HUDEP-2 (cell line): ENCODE measurements around the gene TRIM40.
"Not testable (repeated sequence)": the region's sequence is repeated elsewhere in the genome, so short reads cannot be mapped to it uniquely, and the experiment has no call there.

Source experiments
- DNase-seq, 76 experiments: peaks; one replicate each; lab custom pipeline; 2025; ENCODE audit not compliant: unreplicated experiment in 76 of 76; lab: John Stamatoyannopoulos, UW

Gene TRIM40

DNA sequence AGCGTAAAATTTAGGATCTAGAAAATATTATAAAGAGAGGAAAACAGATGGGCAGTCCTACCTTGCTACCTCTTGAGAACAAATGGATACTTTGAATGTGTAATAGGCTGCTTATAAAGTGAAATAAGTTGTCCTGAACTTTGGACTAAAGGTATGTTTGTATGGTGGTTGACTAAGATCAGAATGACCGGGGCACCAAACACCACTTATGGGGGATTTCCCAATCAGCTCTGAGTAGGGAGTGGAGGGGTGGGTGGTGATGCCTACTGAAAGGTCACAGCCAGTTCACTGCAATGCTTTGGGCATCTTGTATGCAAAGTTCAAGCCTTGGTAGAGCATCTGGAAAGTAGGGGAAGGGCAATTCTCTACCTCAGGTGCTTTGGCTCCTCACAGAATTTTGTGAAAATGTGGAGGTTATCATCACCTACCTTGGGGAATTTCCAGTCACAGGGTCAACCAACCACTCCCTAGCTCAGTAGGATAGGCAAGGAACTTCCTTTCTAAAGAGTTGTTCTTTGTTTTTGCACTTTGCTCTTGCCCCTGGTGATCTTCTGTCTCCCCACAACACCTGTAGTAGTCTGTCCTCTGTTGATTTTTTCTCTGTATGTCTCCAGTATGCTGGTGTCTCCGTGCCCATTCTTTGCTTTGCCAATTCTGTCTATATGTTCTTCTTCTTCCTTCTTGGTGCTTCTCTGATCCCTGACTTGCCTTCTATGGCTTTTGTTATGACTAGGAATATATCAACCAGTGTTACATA lies 22.8 kb upstream of the TRIM40 start, which contains the start of gene TRIM31:
Gene TRIM31, minus strand, starts transcription at position 88 of the 757 bp plus-strand sequence. CDS start 285 bp downstream, outside the sequence.
- no peak for DNase-seq

DNA sequence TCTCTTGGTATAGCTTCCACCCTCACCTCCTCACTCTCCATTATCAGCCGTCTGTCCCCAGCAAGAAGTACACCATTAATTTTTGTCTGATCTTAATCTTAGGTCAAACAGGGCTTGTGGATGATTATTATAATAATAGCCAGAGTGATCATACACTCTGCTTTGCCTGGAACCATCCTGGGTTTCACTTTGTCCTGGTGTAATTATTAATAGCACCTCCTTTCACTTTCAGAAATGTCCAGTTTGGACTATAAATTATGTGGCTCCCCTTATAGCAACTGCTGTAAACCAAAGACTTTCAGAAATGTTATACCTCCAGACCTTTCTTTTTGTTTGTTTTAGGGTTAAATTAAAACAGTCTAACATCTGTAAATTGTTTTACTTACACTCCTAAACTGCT lies 22.1 kb upstream of the TRIM40 start:
- no peak for DNase-seq

DNA sequence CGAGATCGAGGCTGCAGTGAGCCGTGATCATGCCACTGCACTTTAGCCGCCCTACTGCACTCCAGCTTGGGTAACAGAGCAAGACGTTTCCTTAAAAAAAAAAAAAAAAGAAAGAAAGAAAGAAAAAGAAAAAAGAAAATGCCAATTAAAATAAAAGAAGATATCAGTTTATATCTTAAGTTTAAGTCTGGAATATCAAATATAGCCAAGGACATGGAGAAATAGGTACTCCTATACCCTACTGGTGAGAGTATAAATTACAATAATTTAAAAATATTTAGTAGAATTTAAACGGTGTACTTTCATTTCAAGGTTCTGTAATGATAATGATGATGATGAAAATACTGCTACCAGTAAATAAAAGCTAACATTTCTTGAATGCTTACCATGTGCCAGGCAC lies 19.2 kb upstream of the TRIM40 start:
- DNase-seq = no peak

DNA sequence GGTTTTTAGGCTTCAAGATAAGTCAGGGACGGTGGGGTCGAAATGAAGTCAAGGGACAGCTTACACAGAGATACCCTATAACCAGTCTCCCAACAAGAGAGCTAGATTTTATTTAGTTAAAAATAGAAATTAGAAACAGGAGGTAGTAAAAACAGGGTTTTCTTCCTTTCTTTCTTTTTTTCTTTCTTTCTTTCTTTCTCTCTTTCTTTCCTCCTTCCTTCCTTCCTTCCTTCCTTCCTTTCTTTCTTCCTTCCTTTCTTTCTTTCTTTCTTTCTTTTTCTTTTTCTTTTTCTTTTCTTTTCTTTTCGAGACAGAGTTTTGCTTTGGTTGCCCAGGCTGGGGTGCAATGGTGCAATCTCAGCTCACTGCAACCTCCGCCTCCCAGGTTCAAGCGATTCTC lies 17.2 kb upstream of the TRIM40 start:
- not testable (repeated sequence) for DNase-seq

DNA sequence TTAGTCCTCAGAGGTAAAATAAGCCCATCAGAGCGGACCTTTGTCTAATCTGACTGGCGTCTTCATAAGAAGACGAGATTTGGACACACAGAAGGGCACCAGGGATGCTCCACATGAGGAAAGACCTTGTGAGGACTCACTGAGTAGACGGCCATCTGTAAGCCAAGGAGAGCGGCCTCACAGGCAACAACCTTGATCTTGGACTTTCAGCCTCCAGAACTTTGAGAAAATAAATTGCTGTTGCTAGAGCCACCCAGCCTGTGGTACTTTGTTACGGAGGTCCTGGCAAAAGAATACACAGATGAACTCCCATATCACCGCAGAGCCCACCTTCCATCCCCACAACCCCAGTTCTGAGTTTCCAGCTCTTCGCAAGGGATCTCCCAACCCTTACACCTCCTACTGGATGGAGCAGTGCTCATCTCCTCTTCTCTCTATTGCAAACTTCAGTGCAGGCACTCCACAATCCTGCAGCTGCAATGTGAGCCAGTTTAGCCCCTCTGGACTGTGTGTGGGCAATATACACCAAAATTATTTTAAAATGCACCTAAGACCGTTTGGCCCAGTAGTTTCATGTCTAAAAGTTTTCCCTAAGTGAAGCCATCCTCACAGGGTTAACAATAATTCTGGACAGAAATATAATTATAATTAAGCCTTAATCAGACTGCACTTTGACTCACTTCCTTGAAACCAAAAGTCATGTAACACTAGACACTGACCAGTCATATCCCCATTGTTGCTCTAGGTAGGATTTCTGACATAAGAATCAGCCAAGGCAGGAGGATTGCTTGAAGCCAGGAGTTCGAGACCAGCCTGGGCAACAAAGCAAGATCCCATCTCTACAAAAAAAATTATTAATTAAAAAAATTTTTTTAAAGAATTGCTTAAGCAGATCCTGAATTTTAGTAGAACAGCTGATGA lies 14.2 kb upstream of the TRIM40 start:
- DNase-seq = no peak

DNA sequence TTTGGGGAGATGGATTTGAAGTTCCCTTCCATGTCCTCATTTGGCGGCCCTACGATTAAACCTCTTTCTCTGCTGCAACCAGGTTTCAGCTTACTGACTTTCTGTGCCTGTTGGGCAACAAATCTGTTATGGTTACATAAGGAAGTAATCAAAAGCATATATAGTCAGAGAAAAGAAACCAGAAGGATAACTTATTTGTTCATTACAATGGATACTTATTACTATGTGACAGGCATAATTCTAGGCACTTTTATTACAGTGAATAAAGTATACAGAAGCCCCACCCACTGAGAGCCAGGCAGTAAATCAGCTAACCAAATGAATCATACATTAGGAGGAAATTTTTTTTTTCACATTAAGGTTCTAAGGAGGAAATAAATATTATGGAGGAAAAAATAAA lies 13.4 kb upstream of the TRIM40 start:
- no peak for DNase-seq

DNA sequence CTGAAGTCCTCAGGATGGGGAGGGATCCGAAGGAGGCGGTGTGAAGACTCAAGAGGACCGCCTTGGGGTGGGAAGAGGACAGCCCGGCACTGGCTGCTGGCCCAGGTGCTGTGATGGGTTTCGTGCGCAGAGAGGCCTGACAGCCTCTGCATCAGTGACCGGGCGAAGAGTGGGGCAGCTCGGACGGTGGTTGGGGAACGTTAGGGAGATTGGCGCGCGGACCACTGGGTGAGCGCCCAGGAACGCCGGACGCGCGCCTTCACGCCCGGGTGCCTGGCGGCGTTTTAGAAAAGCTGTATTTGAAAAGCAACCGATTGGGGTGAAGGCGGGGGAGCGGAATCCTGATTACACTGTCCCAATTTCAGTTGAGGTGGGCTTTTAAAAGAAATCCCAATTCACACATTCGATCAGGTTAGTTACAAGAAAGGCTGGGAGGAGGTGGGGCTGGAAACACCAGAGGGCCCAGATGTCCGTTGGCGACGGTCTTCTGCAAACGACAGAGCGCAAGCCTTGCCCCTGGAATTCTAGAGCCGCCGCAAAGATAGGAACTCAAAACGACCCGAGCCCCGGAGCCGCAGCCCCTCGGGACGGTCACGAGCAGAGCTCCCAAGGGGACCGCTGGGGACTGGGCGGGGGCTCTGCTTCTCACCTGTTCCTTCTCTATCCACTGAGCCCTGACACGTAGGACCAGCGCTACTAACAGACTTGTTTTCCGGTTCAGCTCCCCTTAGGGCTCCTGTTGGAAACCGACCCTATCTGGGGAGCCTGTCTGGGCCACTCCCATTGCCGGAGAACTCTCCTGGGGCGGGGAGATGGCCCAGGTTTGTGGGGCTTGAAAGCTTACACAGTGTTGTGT lies 8.5 kb upstream of the TRIM40 start:
- no peak for DNase-seq

DNA sequence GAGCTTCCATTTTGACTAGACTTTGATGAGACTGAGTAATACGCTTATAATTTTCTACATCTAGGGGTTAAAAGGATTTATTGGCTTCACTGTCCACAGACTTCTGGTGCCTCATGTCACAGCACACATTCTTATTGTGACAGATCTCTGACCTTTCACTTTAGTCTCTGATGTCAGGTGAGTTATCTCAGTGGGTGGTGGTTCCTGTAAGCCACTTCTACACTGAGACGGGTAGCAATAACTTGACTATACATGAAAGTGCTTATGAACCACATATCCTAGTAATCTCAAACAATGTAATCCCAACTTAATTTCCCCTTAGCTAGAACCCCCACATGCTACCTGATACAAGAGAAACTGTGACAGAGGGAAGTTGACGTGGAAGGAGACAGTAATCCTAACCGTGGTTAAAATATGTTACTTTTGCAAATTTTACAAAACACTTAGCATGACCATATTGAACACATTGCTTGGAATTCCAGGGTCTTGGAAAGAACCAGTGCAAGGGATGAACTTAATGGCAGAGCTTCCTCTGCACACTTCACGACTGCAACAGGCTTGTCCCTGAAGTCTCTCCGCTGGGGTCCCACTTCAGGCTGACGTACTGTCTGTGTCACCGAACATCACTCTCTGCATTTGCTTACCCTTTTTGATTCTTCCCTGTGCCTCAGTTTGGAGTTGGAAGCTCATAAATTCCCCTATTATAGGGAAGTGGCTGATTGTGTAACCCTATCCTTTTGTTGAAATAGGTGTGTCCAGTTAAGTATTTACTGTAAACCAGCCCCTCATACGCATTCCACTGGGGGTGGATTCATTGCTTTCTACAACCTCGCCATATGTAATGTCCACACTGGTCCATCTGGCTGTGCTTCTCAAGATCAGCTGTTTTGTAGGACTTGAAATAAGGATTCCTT lies 6.4 kb upstream of the TRIM40 start:
- DNase-seq = no peak

DNA sequence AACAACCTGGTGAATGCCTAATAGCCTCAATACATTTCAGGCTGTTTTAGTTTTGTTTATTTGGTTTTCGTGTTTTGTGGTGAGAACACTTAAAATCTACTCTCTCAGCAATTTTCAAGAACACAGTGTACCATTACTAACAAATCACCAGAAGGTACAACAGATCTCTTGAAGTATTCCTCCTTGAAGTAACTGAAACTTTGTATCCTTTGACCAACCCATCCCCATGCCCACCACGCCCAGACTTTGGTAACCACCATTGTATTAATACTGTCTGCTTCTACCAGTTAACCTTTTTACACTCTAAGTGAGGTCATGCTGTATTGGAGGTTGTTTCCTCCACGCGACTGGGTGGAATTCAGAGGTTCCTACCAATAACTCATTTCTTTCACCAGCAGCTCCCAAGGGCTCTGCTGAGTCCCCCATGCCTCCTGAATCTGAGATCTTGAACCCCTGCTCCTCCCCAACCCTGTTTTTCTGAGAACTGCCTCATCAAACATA lies 5.7 kb upstream of the TRIM40 start:
- DNase-seq = no peak

DNA sequence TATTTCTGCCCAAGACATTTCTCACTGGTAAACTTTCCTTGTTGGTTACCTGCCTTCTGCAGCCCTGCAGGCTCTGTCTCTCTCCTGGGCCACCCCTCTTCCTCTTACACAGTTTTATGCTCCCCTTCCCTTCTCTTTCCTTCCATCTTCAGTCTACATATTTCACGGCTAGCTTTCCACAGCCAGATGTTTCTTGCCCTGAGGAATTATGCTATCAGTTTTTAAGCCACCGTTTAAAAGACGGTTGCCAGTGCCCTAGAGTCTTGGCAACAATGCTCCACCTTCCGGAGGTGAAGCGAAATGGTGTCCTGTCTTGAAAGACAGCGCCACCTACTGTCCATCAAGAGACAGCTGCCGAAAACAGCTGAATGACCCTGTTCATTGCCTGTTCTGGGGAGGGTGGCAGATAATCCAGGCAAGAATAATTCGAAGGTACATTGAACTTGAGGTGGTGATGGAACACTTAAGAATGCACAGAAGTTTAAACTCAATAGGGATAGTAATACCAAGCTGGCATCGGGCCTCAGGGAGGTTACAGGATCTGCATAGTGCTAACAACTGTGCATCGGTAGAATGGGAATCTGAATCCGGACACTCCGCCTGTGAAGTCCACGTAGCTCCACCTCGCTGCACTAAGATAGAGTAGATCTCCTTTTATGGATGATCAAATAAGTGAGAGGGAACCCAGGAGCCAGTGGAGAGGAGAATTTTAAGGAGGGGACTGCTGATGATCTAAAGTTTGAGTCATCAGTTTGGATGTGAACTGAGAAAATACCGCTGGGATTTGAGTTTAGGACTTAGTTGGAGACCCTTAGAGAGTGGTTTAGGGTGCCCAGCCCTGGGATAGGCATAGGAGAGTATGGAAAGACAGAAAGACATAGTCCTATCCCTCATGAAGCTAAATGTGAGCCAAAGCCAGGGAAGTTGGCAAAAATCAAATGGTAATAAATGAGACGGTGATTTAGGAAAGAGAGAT lies 4.8 kb upstream of the TRIM40 start:
- peak in 70 of 76 experiments; percentile 33 to 89 (median 68) for DNase-seq

DNA sequence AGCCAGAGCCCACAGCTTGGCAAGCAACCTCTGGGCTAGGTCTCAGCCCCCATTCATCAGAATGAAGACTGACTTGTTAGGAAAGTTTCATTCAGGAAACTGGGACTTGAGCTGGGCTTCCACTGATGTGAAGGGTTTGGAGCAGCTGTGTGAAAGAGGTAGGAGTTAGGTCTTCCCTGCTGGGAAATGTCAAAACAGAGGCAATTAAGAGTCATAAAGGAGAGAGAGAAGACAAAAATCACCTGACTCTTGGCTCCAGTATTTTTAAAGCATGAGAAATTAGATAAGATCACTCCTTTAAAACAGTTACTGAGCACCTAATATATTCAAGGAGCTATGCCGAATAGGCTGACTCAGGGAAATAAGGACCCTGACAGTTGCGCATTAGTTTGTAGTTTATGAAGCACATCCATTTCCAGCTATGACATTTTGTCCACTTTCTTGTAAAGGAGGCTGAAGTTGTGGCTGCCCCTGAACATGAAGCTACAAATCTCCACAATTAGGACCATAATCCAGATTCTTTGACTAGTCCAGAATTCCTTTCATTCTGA lies 3.9 kb upstream of the TRIM40 start:
- no peak for DNase-seq

DNA sequence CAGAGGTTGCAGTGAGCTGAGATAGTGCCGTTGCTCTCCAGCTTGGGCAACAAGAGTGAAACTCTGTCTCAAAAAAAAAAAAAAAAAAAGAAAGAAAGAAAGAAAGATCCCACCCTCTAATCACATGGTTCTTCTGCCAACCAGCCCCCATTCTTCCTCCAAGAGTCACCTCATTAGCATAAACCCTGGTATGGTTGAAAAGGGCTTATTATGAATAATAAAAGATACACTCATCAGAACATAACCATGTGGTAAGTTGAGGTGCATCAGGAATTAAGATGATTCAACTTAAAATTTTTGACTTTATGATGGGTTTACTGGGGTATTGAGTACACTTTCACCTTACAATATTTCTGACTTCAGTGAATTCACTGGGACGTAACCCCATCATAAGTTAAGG lies 793 bp upstream of the TRIM40 start:
- no peak for DNase-seq

DNA sequence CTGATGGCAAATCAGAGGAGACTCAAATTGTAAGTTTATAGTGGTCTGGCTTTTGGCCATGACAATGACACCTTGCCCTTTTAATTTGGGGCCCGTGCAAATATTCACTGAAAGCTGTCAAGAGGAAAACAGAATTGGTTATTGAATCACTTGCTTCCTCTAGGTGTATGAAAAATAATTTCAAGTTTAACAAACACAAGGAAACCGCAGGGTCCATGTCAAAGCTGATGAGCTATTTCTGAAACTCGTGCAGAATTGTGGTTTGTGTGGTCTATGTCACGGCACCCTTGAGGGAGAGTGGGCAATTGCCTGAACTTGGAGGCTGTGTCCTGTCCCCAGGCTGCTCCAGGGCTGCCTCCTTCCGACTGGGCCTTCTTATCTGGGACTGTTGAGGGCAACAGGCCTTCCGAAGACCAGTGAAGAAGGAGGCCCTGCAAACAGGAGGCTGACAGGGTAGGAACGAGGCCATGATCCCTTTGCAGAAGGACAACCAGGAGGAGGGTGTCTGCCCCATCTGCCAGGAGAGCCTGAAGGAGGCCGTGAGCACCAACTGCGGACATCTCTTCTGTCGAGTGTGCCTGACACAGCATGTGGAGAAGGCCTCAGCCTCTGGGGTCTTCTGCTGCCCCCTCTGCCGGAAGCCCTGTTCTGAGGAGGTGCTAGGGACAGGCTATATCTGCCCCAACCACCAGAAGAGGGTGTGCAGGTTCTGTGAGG lies 788 bp downstream of the TRIM40 start:
- no peak for DNase-seq

DNA sequence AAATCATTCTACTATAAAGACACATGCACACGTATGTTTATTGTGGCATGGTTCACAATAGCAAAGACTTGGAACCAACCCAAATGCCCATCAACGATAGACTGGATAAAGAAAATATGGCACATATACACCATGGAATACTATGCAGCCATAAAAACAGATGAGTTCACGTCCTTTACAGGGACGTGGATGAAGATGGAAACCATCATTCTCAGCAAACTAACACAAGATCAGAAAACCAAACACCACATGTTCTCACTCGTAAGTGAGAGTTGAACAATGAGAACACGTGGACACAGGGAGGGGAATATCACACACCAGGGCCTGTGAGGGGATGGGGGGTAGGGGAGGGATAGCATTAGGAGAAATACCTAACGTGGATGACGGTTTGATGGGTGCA lies 4.3 kb downstream of the TRIM40 start:
- DNase-seq = not testable (repeated sequence)

DNA sequence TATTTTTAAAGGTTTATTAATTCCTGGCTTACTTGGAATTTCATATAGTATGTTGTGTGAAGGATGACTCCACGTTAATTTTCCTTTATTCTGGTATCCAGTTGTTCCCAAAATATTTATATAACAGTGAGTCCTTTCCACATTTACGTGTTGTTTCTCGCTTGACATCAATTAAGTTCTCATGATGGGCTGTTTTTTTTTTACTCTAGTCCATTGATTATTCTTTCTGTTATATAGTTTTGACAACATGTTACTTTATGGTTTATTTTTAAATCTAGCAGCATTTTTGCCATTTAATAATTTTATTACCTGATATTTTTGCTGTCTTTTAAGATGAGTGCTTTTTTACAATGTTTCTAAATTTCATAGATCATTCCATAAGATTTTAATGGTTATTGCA lies 6.7 kb downstream of the TRIM40 start:
- no peak for DNase-seq

DNA sequence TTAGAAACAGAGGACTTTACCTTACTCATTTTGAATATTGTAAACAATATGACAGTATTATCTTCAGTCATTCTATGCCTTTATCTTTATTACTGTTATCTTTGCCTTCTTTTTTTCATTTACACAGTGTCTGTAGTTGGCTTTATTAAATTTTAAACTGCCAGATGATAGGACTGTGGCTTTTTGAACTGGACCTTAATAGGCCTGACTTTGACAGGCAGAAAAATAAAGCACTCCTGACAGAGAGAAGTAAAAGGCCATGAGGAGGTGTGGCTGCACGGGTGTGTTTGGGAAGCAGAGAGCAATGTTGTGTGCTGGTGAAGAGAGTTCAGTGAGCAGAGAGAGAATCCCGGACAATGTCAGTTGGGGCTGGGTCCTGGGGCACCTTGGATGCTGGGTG lies 7.8 kb downstream of the TRIM40 start:
- DNase-seq = no peak

DNA sequence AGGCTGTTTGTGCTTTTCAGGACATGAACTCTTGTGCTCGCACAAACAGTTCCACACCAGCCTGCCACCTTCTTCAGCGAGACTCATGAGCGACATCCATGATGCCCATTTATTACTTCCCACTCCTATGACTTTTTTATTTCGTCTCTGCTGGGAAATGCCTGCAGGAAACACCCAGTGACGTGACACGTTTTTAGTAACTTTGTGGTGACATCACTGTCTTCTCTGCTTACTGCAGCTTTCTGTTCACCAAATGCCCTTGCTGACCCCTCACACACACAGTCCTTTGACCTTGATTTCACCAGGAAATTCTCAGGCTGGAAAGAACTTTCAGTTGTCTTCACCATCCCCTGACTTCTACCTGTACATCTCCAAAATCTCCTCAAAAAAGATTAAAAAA lies 8.9 kb downstream of the TRIM40 start:
- DNase-seq = no peak

DNA sequence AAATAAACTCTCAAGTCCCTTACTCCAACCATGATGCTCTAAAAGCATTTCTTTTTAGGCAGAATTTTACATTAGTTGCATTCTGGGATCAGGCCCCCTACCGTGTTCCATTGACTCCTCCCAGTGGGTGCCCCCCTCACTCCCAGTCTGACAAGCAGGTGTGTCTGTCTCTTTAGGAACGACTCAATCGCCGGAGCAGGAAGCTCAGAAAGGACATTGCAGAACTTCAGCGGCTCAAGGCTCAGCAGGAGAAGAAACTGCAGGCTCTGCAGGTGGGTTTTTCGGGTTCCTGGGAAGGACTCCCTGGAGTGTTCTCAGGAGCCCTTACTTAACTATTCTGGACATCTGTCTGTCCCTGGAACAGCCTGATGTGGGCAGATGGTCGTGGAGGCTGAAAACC lies 9.9 kb downstream of the TRIM40 start:
- DNase-seq = no peak
